ENCODE data around the gene GSTO2. TPM values are rescaled to one million over a fixed set of nuclear protein-coding genes. Genes with fewer than 3 reads are reported as not detected.
A peak's percentile ranks its signal among the peaks of the same experiment; 100 is the strongest.

GSTO2 gene
- total RNA-seq, 1 donor from 2014 or later = 9.1 TPM

DNA sequence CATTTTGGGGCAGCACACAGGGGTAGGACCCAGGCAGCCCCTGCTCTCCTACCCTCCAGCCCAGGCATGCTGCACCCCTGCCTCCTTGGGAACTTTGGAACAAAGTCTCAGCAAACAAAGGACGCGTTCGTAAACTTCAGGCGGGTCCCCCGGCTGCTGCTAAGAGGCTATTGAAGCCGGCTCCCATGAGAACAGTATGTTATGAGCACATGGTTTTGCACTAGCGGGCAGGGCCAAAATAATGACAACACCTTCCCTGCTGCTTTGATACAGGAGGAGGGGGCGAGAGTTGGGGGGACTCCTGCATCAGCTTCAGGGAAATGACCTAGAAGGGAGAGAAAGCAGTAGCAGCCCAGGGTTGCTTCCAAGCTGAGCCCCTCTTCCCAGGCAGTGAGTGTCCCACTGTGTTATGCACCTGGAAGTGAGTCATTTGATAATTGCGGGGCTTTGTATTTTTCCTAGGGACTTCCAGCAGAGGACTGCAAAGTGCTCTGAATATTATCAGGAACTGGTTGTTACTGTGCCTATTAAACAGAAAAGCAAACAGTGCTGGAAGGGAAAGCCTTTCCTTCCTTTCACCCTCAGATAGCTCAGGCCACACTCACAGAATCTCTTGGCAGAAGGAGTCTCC lies 62.3 kb downstream of the GSTO2 start:
- no peak for DNase-seq

DNA sequence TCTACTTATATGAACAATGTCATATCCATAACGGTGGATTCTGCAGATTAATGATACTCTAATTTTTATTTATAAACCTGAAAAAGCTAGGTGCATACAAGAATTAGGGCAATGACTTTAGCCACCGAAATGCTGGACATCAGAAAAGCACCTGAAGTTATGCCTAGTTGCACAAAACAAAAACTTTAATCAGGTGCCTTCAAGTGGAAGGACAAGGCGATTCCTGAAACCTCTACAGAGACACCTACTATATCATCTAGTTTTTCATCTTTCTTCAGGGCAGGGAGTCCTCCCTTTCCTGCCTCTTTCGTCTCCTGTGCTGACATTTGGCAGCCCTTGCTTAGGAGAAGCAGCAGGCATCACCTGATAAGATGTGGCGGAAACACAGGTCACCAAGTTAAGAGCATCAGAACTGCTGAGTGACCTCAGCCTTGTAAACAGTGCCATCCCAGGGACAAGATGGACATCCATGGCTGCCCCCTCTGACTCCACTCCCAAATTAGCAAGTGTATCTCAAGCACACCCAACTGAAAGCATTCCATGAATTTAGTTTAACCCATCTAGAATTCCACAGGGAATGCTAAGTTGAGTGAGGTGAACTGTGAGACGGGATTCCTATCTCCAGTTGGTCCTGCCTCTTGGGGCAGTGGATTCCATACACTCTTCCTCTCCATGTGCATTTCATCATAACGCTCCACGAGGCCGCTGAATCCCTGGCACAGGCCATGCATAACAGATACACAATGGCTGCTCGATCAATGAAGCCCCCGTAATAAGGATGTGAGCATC lies 63.5 kb downstream of the GSTO2 start:
- H3K27me3 ChIP-seq = no peaks in the 10 kb centered on the region
- peaks cover 90% of the 10 kb centered on the region for H3K4me1 ChIP-seq
- DNase-seq (no peak), ATAC-seq (no peak)
- no peaks in the 10 kb centered on the region for H3K9me3 ChIP-seq
- peaks cover 4% of the 10 kb centered on the region for H3K36me3 ChIP-seq
- no peak overlapping the region for H3K4me3 ChIP-seq
- H3K27ac ChIP-seq = peak overlapping the region; percentile 91
- intact Hi-C loops (cut with DNase I) = no loop called here
- TF ChIP-seq, protein P1, sequence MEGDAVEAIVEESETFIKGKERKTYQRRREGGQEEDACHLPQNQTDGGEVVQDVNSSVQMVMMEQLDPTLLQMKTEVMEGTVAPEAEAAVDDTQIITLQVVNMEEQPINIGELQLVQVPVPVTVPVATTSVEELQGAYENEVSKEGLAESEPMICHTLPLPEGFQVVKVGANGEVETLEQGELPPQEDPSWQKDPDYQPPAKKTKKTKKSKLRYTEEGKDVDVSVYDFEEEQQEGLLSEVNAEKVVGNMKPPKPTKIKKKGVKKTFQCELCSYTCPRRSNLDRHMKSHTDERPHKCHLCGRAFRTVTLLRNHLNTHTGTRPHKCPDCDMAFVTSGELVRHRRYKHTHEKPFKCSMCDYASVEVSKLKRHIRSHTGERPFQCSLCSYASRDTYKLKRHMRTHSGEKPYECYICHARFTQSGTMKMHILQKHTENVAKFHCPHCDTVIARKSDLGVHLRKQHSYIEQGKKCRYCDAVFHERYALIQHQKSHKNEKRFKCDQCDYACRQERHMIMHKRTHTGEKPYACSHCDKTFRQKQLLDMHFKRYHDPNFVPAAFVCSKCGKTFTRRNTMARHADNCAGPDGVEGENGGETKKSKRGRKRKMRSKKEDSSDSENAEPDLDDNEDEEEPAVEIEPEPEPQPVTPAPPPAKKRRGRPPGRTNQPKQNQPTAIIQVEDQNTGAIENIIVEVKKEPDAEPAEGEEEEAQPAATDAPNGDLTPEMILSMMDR (IDR thresholded peaks at IDR 0.05) = no peak

More for the DNA sequence above, 62.3 kb downstream of the GSTO2 start:
- peaks cover 96% of the 10 kb centered on the region for H3K4me1 ChIP-seq
- ATAC-seq = peak; percentile 16
- H3K36me3 ChIP-seq = peaks cover 4% of the 10 kb centered on the region
- H3K27ac ChIP-seq = peak overlapping the region; percentile 91
- no peaks in the 10 kb centered on the region for H3K27me3 ChIP-seq
- H3K9me3 ChIP-seq = no peaks in the 10 kb centered on the region
- intact Hi-C loops (cut with DNase I) = no loop called here
- no peak overlapping the region for H3K4me3 ChIP-seq
- TF ChIP-seq, protein P1 (IDR thresholded peaks at IDR 0.05) = no peak

DNA sequence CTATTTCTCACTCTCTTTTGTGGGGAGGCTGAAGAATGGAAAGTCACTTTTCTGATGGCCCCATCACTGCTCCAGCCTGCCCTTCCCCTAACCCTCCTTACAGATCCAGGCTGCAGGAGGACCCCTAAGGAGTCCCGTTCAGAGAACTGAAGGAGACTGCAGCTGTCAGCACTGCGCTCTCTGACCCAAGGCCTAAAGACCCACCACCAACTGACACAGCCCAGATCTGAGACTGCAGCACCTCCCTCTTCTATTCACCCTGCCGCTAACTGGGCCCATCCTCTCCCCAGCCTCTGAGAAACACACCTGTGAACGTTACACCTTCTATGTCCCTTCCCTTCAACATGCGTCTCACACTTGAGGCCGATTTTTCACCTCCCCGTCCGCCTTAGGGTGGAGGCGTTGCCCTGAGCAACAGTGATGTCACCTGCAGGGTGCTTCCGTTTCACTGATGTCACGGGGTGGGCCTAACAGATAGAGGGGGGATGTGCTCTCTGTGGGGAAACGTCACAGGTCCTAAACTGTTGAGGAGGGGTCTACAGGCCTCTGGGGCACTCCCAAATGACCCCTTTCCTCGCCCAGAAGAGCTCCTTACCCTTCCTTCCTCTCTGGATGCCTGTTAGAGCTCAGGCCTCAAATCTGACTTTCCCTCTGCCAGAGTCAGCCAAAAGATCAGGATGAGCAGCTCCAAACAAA lies 64.2 kb downstream of the GSTO2 start:
- H3K27ac ChIP-seq = peak overlapping the region; percentile 44
- intact Hi-C loops (cut with DNase I) = no loop called here

DNA sequence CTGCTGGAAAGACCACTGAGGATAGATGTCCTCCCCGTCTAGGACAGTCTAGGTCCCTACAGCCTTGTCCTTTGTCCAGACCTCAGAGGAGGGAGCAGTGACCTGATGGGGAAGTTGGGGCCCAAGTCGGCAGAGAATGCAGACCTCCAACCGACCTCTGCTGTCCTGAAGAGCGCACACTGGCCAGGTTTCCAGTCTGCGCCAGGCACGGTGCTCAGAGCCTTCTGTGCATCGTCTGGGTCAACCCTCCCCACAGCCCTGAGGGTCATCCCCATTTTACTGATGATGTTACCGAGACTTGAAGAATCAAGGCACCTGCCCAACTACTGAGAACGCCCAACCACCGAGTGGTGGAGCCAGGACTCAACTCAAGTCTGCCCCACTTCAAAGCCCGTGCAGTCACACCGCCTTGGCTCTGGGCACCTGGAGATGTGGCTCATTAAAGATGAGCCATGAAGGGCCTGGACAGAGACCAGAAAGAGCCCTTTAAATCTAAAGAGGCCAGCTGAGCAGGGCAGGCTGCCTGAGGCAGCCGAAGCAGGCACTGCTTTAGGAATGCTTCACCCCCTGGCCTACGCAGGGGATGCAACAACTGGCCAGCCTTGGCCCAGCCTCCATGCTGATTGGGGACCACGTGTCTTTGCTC lies 64.9 kb downstream of the GSTO2 start:
- H3K27ac ChIP-seq = peak overlapping the region; percentile 44
- DNase-seq (no peak), ATAC-seq (no peak)
- peaks cover 75% of the 10 kb centered on the region for H3K4me1 ChIP-seq
- no peak overlapping the region for H3K4me3 ChIP-seq
- no peaks in the 10 kb centered on the region for H3K9me3 ChIP-seq
- H3K27me3 ChIP-seq = no peaks in the 10 kb centered on the region
- intact Hi-C loops (cut with DNase I) = no loop called here
- TF ChIP-seq, protein P1 (IDR thresholded peaks at IDR 0.05) = no peak
- H3K36me3 ChIP-seq = peaks cover 4% of the 10 kb centered on the region

More for the DNA sequence above, 64.2 kb downstream of the GSTO2 start:
- H3K27me3 ChIP-seq = no peaks in the 10 kb centered on the region
- peaks cover 82% of the 10 kb centered on the region for H3K4me1 ChIP-seq
- no peaks in the 10 kb centered on the region for H3K9me3 ChIP-seq
- H3K4me3 ChIP-seq = no peak overlapping the region
- no peak for DNase-seq
- TF ChIP-seq, protein P1 (IDR thresholded peaks at IDR 0.05) = no peak
- ATAC-seq = no peak
- H3K36me3 ChIP-seq = peaks cover 4% of the 10 kb centered on the region

DNA sequence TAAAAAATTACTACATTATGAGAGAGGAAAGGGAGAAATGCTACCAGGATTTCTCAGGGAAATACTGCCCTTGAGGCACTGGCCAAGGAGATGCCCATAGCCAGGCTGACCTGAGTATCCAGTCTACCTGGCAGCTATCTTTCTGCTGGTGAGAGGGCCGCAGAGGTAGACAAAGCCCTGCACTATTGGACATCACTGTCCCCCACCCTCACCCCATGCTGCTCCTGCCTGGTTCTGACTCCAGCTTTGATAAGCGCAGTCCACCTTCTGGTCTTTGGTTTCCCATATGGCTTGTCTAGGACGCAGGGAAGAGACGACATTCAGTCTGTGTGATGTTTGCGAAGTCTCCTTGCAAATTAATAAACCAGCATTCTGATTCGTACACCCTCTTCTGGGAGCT lies 65.6 kb downstream of the GSTO2 start:
- no peaks in the 10 kb centered on the region for H3K27me3 ChIP-seq
- no peak overlapping the region for H3K4me3 ChIP-seq
- DNase-seq (no peak), ATAC-seq (no peak)
- H3K27ac ChIP-seq = peak overlapping the region; percentile 37
- intact Hi-C loops (cut with DNase I) = no loop called here
- peaks cover 72% of the 10 kb centered on the region for H3K4me1 ChIP-seq
- peaks cover 4% of the 10 kb centered on the region for H3K36me3 ChIP-seq
- TF ChIP-seq, protein P1 (IDR thresholded peaks at IDR 0.05) = no peak
- H3K9me3 ChIP-seq = no peaks in the 10 kb centered on the region
